Gastrocnemius medialis (tissue), 4 donors: ENCODE results near the gene SLC22A31. TPM values are rescaled to one million over a fixed set of nuclear protein-coding genes. Genes with fewer than 3 reads are reported as not detected.

Source experiments
- ATAC-seq, 2 donors: fragments of 150-250 bp; one replicate each; pipeline ENCODE4 v1.9.1; 2016
- DNase-seq, 2 donors: peaks; one replicate each; pipeline ENCODE4 v3.0.0-alpha.2; 2019
- H3K27ac ChIP-seq, 4 donors: fragments of 200-600 bp; sonication (generic); 1 replicate in 1 of 4; 2 replicates in 3 of 4; pipeline ENCODE4 v1.5.1; 2016 to 2018; ENCODE audit warnings: mild to moderate bottlenecking in 2 of 4, moderate library complexity in 1 of 4
- H3K27me3 ChIP-seq, 3 donors: fragments of 200-600 bp; sonication (generic) in 2 of 3; 1 replicate in 1 of 3; 2 replicates in 2 of 3; pipeline versions ENCODE4 v1.5.1 to v1.6.0; 2016 to 2019; ENCODE audit warnings: mild to moderate bottlenecking in 1 of 3, moderate library complexity in 1 of 3
- H3K36me3 ChIP-seq, 2 donors: fragments of 200-600 bp; sonication (generic) in 1 of 2; one replicate each; pipeline ENCODE4 v1.5.1; 2017 to 2018
- H3K4me1 ChIP-seq, 2 donors: fragments of 200-600 bp; sonication (generic) in 1 of 2; one replicate each; pipeline ENCODE4 v1.5.1; 2016 to 2017; ENCODE audit warnings: mild to moderate bottlenecking in 2 of 2
- H3K4me3 ChIP-seq, 4 donors: fragments of 200-600 bp; sonication (generic) in 3 of 4; 1 replicate in 1 of 4; 2 replicates in 3 of 4; pipeline ENCODE4 v1.5.1; 2016 to 2019; ENCODE audit warnings: mild to moderate bottlenecking in 2 of 4
- H3K9me3 ChIP-seq, 3 donors: fragments of 200-600 bp; sonication (generic) in 2 of 3; 1 replicate in 1 of 3; 2 replicates in 2 of 3; pipeline ENCODE4 v1.5.1; 2016 to 2019
- CTCF ChIP-seq, 5 experiments: fragments of 450-650 bp in 3 of 5; fragments of 200-600 bp in 2 of 5; sonication (generic) in 2 of 5; IDR thresholded peaks in 4 of 5; conservative IDR thresholded peaks in 1 of 5; 1 replicate in 4 of 5; 2 replicates in 1 of 5; pipeline ENCODE4 v1.5.1; 2016 to 2019; ENCODE audit warnings: antibody characterized with exemption in 5 of 5, mild to moderate bottlenecking in 3 of 5, moderate library complexity in 3 of 5
- POLR2A ChIP-seq, 2 donors: fragments of 450-650 bp; IDR thresholded peaks; one replicate each; pipeline ENCODE4 v1.6.1; 2017; ENCODE audit warnings: antibody characterized with exemption in 2 of 2, mild to moderate bottlenecking in 2 of 2, moderate library complexity in 2 of 2
- in situ Hi-C, 4 donors: fragments of 200-750 bp; cut with MboI; loops; one replicate each; pipeline versions ENCODE4 v1.15.0 to v1.8.0; 2017; ENCODE audit warnings: low sequenced_read_pairs in 4 of 4
- intact Hi-C: fragments of 100-400 bp; cut with DNase I; formaldehyde crosslinking; loops from one replicate; pipeline ENCODE4 v1.15.1; 2023; ENCODE audit warnings: low total_unique reads
- total RNA-seq, 4 donors: library from RNA; depleted of rRNA; stranded (reverse); fragments of >200 nt; gene quantifications; one replicate each; pipeline versions ENCODE4 v1.1.0 to v1.2.3, GENCODE V29; 2016

The SLC22A31 gene
- total RNA-seq, 4 donors from 2014 or later: not detected

GRCh38 chr16:89172528-89173173 is 27.7 kb downstream of the SLC22A31 start:
- in situ Hi-C loops (no loop called here), intact Hi-C loops (no loop called here)
- Histone ChIP-seq H3K36me3 (no peaks in the 10 kb centered on the region), H3K27ac (peak overlapping the region; percentile 91 to 99 (median 96)), H3K9me3 (no peaks in the 10 kb centered on the region), H3K4me3 (peak overlapping the region; percentile 74 to 94 (median 78)), H3K27me3 (peaks cover 3 to 11% (median 4%) of the 10 kb centered on the region in 3 donors), H3K4me1 (peaks cover 35 to 48% of the 10 kb centered on the region in 2 donors)
- DNase-seq (no peak), ATAC-seq (peak in 1 of 2 donors; percentile 16)
- TF ChIP-seq CTCF (IDR thresholded peaks at IDR 0.05 in 4 of 5, conservative IDR thresholded peaks at IDR 0.05 in 1 of 5) (no peak), POLR2A (IDR thresholded peaks at IDR 0.05) (no peak)

DNA sequence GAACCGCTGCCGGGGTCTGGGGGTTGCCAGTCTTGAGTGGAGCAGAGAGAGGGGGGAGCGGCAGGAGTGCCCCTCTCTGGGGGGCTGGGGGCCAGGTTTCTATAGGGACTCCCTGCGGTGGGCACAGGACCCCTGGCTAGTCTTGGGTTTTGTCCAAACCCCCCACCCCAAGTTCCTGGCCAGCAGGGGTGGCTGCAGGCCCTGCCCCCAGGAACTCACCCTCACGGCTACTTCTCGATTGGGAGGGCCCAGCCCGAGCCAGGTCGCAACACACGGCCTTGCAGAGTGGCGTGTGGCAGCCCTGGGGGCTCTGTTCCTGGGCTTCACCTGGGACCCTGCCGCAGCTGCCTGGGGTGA is 28.2 kb downstream of the SLC22A31 start:
- peak overlapping the region; percentile 91 to 99 (median 96) for H3K27ac ChIP-seq
- in situ Hi-C loops: no loop called here
- intact Hi-C loops: no loop called here
- H3K27me3 ChIP-seq: peaks cover 3 to 11% (median 4%) of the 10 kb centered on the region in 3 donors
- TF ChIP-seq POLR2A (IDR thresholded peaks at IDR 0.05) (no peak), CTCF (IDR thresholded peaks at IDR 0.05 in 4 of 5, conservative IDR thresholded peaks at IDR 0.05 in 1 of 5) (no peak)
- DNase-seq (no peak), ATAC-seq (peak in 1 of 2 donors; percentile 17)
- no peaks in the 10 kb centered on the region for H3K36me3 ChIP-seq
- no peaks in the 10 kb centered on the region for H3K9me3 ChIP-seq
- peaks cover 38 to 50% of the 10 kb centered on the region in 2 donors for H3K4me1 ChIP-seq
- peak overlapping the region; percentile 74 to 94 (median 78) for H3K4me3 ChIP-seq

DNA sequence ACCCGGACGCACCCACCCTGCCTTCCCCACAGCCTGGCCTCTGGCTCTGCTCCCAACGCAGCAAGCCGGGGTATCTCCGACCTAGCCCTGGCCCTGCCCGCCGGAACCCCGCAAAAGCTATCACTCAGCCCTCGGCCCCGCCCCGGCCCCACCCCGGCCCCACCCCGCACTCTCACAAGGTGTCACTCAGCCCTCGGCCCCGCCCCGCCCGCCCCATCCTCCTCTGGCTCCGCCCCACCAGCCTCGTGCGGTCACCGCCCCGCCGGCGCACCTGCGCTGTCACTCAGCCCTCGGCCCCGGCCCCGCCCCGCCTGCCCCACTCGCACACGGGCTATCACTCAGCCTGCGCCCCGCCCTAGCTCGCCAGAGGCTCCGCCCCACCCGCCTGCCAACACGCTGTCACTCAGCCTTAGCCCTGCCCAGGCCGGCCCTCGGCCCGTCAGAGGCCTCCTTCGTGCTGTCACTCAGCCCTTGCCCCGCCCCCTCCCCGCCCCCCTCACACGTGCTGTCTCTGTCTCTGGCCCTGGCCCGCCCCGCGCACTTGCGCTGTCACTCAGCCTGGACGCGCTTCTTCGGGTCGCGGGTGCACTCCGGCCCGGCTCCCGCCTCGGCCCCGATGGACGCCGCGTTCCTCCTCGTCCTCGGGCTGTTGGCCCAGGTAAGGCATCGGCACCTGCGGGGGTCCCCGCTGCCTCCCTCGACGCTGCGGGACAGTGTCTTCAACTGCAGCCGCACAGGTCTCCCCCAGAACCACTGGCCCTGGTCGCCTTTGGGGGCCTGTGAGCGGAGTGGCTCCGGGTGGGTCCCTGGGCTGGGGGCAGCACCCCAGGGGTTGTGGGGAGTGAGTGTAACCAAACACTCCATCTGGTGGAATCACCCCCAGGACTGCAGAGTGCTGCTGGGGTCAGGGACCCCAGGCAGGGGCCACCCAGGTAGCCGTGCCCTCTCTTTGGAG is 28.8 kb downstream of the SLC22A31 start, which contains the start of gene CDH15:
Gene CDH15, plus strand, starts transcription at position 533 of the 955 bp plus-strand sequence. Its CDS starts 84 bp downstream, at position 617.
- TF ChIP-seq CTCF (IDR thresholded peaks at IDR 0.05 in 4 of 5, conservative IDR thresholded peaks at IDR 0.05 in 1 of 5) (no peak), POLR2A (IDR thresholded peaks at IDR 0.05) (peak; percentile 89 to 96)
- ATAC-seq (peak; percentile 71 to 82), DNase-seq (peak; percentile 96 to 99)
- Histone ChIP-seq H3K4me1 (peaks cover 38 to 52% of the 10 kb centered on the region in 2 donors), H3K4me3 (peak within 1 kb of the TSS; percentile 74 to 94 (median 78)), H3K27me3 (peaks cover 4 to 11% (median 9%) of the 10 kb centered on the region in 3 donors), H3K36me3 (no peaks in the 10 kb centered on the region), H3K9me3 (no peaks in the 10 kb centered on the region), H3K27ac (peak within 1 kb of the TSS; percentile 91 to 99 (median 96))
- in situ Hi-C loops: no loop called here
- intact Hi-C loops: loop anchor here (1.0 to 2.0 kb wide), 5 partner anchors 29 to 485 kb away; partner anchors contain the start of genes APRT, SLC22A31, SNAI3 and TRAPPC2L

DNA sequence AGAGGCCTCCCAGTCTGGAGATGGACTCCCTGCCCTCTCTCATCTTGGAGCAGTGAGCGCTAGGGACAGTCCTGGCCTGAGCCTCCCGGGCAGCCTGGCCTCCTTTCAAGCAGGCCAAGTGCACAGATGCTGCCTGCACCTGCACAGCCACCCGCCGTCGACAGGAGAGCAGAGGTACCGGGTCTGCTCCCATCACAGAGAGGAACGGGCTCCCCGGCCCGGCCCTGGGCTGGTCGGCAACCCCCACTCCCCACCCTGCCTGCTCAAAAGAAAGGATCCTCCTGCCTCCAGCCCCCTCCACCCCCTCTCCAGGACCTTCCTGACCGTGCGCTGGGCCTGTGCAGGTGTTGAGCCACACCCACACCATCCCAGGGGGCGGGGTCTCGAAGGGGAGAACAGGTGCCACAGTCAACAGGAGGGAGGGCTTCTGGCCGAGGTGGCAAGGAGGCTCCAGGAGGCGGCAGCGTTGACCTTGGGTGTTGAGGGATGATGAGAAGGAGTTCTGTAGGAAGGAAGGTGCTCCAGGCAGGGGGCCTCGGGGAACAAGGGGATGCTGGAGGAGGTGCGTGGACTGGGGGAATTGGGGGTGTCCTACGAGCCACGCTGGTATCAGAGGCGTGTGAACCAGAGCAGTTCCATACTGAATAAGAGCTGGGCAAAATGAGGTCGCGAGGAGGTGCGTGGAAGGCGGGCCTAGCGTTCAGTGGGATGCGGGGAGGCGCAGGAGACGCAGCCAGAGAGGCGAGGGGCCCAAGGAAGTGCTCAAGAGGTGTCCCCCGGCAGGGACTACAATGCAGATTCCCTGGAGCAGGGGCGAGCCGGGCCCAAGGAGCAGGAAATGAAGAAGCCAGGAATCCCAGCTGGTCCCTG is 29.8 kb downstream of the SLC22A31 start:
- no peak for DNase-seq
- intact Hi-C loops (loop anchor here (1.0 to 2.0 kb wide), 5 partner anchors 30 to 484 kb away; partner anchors contain the start of genes APRT, SLC22A31, SNAI3 and TRAPPC2L), in situ Hi-C loops (no loop called here)
- Histone ChIP-seq H3K27ac (peak overlapping the region; percentile 39 to 62 (median 52)), H3K4me1 (peaks cover 38 to 46% of the 10 kb centered on the region in 2 donors), H3K27me3 (peaks cover 4 to 11% (median 9%) of the 10 kb centered on the region in 3 donors), H3K4me3 (peak overlapping the region; percentile 29 to 52 (median 36)), H3K9me3 (no peaks in the 10 kb centered on the region), H3K36me3 (no peaks in the 10 kb centered on the region)
- ATAC-seq: no peak
- TF ChIP-seq CTCF (IDR thresholded peaks at IDR 0.05 in 4 of 5, conservative IDR thresholded peaks at IDR 0.05 in 1 of 5) (no peak), POLR2A (IDR thresholded peaks at IDR 0.05) (no peak)
